Activated CD8-positive, alpha-beta T cell treated with anti-CD3 and anti-CD28 coated beads for 36 hours (primary cell): ENCODE results near the gene SPTB. TPM values are rescaled to one million over a fixed set of nuclear protein-coding genes. Genes with fewer than 3 reads are reported as not detected.

ENCODE experiments used
- ATAC-seq: fragments of 200-7000 bp; cut with Tn5 transposase; one replicate; pipeline ENCODE4 v1.10.0; 2021; ENCODE audit warnings: mild to moderate bottlenecking, moderate library complexity
- CTCF ChIA-PET: fragments of 350-600 bp; sonication (Branson Sonifier 250); formaldehyde crosslinking; loops from one replicate; lab custom pipeline; 2021; ENCODE audit warnings: antibody characterized with exemption; lab: Charles Lee
- POLR2A ChIA-PET: fragments of 350-600 bp; sonication (Branson Sonifier 250); formaldehyde crosslinking; loops from one replicate; lab custom pipeline; 2021; ENCODE audit warnings: antibody characterized with exemption; lab: Charles Lee
- DNase-seq: peaks from one replicate; pipeline ENCODE4 v3.0.0-alpha.2; 2020
- H3K27ac Mint-ChIP-seq: one replicate; pipeline ENCODE4 v1.8.0; 2021; ENCODE audit warnings: mild to moderate bottlenecking, mixed read lengths
- H3K27me3 Mint-ChIP-seq: one replicate; pipeline ENCODE4 v1.8.0; 2021; ENCODE audit warnings: mixed read lengths
- H3K36me3 Mint-ChIP-seq: one replicate; pipeline ENCODE4 v1.8.0; 2021; ENCODE audit warnings: low read depth, mixed read lengths
- H3K4me1 Mint-ChIP-seq: one replicate; pipeline ENCODE4 v1.8.0; 2021; ENCODE audit warnings: low read depth, mixed read lengths
- H3K4me3 Mint-ChIP-seq: one replicate; pipeline ENCODE4 v1.8.0; 2021; ENCODE audit warnings: mild to moderate bottlenecking, moderate library complexity, mixed read lengths
- H3K9me3 Mint-ChIP-seq: one replicate; pipeline ENCODE4 v1.8.0; 2021; ENCODE audit warnings: mixed read lengths
- intact Hi-C: fragments of 100-400 bp; cut with micrococcal nuclease; formaldehyde crosslinking; loops from one replicate; pipeline ENCODE4 v1.10.0; 2022
- total RNA-seq, 2 experiments: library from RNA; stranded (reverse); gene quantifications; one replicate each; pipeline ENCODE4 v1.2.3, GENCODE V29; 2021
- TF ChIP-seq, protein P1 (sequence below): fragments of 200-600 bp; IDR thresholded peaks from one replicate; pipeline ENCODE4 v1.8.0; 2022; ENCODE audit warnings: antibody characterized with exemption, mild to moderate bottlenecking

Gene SPTB
- total RNA-seq, 2 experiments from 2014 or later, result 0.07 to 0.27 TPM

GRCh38 chr14:64734990-64735389 is 144.7 kb downstream of the SPTB start:
- TF ChIP-seq, protein P1, sequence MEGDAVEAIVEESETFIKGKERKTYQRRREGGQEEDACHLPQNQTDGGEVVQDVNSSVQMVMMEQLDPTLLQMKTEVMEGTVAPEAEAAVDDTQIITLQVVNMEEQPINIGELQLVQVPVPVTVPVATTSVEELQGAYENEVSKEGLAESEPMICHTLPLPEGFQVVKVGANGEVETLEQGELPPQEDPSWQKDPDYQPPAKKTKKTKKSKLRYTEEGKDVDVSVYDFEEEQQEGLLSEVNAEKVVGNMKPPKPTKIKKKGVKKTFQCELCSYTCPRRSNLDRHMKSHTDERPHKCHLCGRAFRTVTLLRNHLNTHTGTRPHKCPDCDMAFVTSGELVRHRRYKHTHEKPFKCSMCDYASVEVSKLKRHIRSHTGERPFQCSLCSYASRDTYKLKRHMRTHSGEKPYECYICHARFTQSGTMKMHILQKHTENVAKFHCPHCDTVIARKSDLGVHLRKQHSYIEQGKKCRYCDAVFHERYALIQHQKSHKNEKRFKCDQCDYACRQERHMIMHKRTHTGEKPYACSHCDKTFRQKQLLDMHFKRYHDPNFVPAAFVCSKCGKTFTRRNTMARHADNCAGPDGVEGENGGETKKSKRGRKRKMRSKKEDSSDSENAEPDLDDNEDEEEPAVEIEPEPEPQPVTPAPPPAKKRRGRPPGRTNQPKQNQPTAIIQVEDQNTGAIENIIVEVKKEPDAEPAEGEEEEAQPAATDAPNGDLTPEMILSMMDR, result no peak
- DNase-seq (no peak), ATAC-seq (no peak)
- POLR2A ChIA-PET, result interaction anchor here (0.7 kb wide), 1 partner anchor 30 kb away, joined by 4 read pairs; no protein-coding TSS in a partner anchor
- Mint-ChIP-seq H3K36me3 (no peaks in the 10 kb centered on the region), H3K27ac (no peak overlapping the region), H3K4me1 (peaks cover 4% of the 10 kb centered on the region), H3K9me3 (no peaks in the 10 kb centered on the region), H3K27me3 (no peaks in the 10 kb centered on the region), H3K4me3 (no peak overlapping the region)
- CTCF ChIA-PET, result interaction anchor here (1.0 to 1.2 kb wide), 2 partner anchors 64 to 225 kb away, joined by 3 to 6 read pairs; no protein-coding TSS in a partner anchor
- intact Hi-C loops, result no loop called here

GRCh38 chr14:64733899-64734298 is 145.8 kb downstream of the SPTB start:
- ATAC-seq (no peak), DNase-seq (no peak)
- Mint-ChIP-seq H3K9me3 (no peaks in the 10 kb centered on the region), H3K36me3 (no peaks in the 10 kb centered on the region), H3K27ac (no peak overlapping the region), H3K27me3 (no peaks in the 10 kb centered on the region), H3K4me1 (peaks cover 4% of the 10 kb centered on the region), H3K4me3 (no peak overlapping the region)
- intact Hi-C loops, result no loop called here
- ChIA-PET CTCF (interaction anchor here (1.0 to 1.2 kb wide), 2 partner anchors 63 to 224 kb away, joined by 3 to 6 read pairs; no protein-coding TSS in a partner anchor), POLR2A (no interaction called here)
- TF ChIP-seq, protein P1, result no peak

- no peak for ATAC-seq
- Mint-ChIP-seq H3K27me3 (no peaks in the 10 kb centered on the region), H3K36me3 (no peaks in the 10 kb centered on the region), H3K27ac (no peak overlapping the region), H3K4me1 (peaks cover 4% of the 10 kb centered on the region), H3K9me3 (no peaks in the 10 kb centered on the region), H3K4me3 (no peak overlapping the region)
- POLR2A ChIA-PET, result no interaction called here
- no peak for DNase-seq
- intact Hi-C loops, result no loop called here
- CTCF ChIA-PET, result no interaction called here
- TF ChIP-seq, protein P1, result no peak
These were observed 146.4 kb downstream of the SPTB start for GRCh38 chr14:64733321-64733720.

DNA sequence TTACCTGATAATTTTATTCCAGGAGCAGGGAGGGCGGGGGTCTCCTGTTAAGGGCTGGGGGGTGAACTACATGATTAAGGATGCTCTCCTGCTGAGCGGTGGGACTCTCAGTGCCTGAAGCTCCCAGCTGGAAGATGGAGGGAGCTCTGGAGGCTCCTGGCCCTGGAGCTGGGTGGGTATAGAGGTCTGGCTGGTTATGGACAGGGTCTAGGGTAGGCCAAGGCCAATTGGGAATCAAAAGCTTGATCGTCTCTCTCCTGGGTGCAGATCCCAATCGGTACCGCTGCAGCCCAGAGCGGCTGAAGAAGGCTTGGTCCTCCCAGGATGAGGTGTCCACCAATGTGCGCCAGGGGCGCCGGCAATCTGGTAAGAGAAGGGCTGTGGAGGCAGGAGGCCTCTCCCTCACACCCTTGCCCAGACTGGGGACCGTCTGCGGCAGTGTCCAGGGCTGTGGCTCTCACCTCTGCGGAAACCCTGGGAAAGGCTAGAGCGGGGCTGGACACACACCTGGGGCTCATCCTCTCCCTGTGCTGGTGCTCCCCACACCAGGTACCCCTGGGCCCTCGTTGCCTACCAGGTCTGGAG is 147.1 kb downstream of the SPTB start:
- Mint-ChIP-seq H3K4me1 (peaks cover 4% of the 10 kb centered on the region), H3K9me3 (no peaks in the 10 kb centered on the region), H3K27me3 (no peaks in the 10 kb centered on the region), H3K36me3 (no peaks in the 10 kb centered on the region), H3K27ac (no peak overlapping the region), H3K4me3 (no peak overlapping the region)
- TF ChIP-seq, protein P1, result no peak
- ATAC-seq (no peak), DNase-seq (no peak)
- CTCF ChIA-PET, result no interaction called here
- POLR2A ChIA-PET, result interaction anchor here (0.8 kb wide), 1 partner anchor 16 kb away, joined by 3 read pairs; no protein-coding TSS in a partner anchor
- intact Hi-C loops, result no loop called here

GRCh38 chr14:64732066-64732465 is 147.6 kb downstream of the SPTB start:
- CTCF ChIA-PET, result no interaction called here
- Mint-ChIP-seq H3K4me1 (peaks cover 4% of the 10 kb centered on the region), H3K4me3 (no peak overlapping the region), H3K36me3 (no peaks in the 10 kb centered on the region), H3K9me3 (no peaks in the 10 kb centered on the region), H3K27me3 (no peaks in the 10 kb centered on the region), H3K27ac (no peak overlapping the region)
- no peak for DNase-seq
- intact Hi-C loops, result no loop called here
- TF ChIP-seq, protein P1, result no peak
- ATAC-seq, result no peak
- POLR2A ChIA-PET, result interaction anchor here (0.8 kb wide), 1 partner anchor 15 kb away, joined by 3 read pairs; no protein-coding TSS in a partner anchor
